T-helper 22 cell (primary cell): ENCODE results near the gene CYP27C1.
"Not testable (repeated sequence)": the region's sequence is repeated elsewhere in the genome, so short reads cannot be mapped to it uniquely, and the experiment has no call there.

Source experiments
- DNase-seq: peaks from one replicate; pipeline ENCODE4 v3.0.0-alpha.2; 2020; ENCODE audit warnings: low read depth

CYP27C1 gene

GRCh38 chr2:127170452-127171197 is 49.5 kb downstream of the CYP27C1 start:
- no peak for DNase-seq

- no peak for DNase-seq
Measured at GRCh38 chr2:127170021-127170420, 50.1 kb downstream of the CYP27C1 start.

GRCh38 chr2:127169066-127169660 is 50.9 kb downstream of the CYP27C1 start:
- no peak for DNase-seq

- no peak for DNase-seq
Measured at GRCh38 chr2:127166231-127166860, 53.8 kb downstream of the CYP27C1 start.

GRCh38 chr2:127165539-127165935 is 54.6 kb downstream of the CYP27C1 start:
- no peak for DNase-seq

- DNase-seq = no peak
Measured at GRCh38 chr2:127164761-127165538, 55.1 kb downstream of the CYP27C1 start.

GRCh38 chr2:127163921-127164320 is 56.2 kb downstream of the CYP27C1 start:
- DNase-seq = no peak

- DNase-seq = not testable (repeated sequence)
Measured at GRCh38 chr2:127163090-127163406, 57.1 kb downstream of the CYP27C1 start.

- no peak for DNase-seq
Measured at GRCh38 chr2:127162261-127163089, 57.6 kb downstream of the CYP27C1 start.

GRCh38 chr2:127161176-127162136 is 58.6 kb downstream of the CYP27C1 start:
- no peak for DNase-seq

- DNase-seq = no peak
Measured at GRCh38 chr2:127160676-127161075, 59.4 kb downstream of the CYP27C1 start.

- no peak for DNase-seq
Measured at GRCh38 chr2:127159543-127159942, 60.6 kb downstream of the CYP27C1 start.

GRCh38 chr2:127158614-127159290 is 61.3 kb downstream of the CYP27C1 start:
- DNase-seq = no peak

GRCh38 chr2:127157651-127158485 is 62.2 kb downstream of the CYP27C1 start:
- DNase-seq = no peak

- no peak for DNase-seq
Measured at GRCh38 chr2:127157114-127157513, 63.0 kb downstream of the CYP27C1 start.

- no peak for DNase-seq
Measured at GRCh38 chr2:127155947-127156346, 64.2 kb downstream of the CYP27C1 start.

- DNase-seq = no peak
Measured at GRCh38 chr2:127155028-127155581, 65.0 kb downstream of the CYP27C1 start.

- no peak for DNase-seq
Measured at GRCh38 chr2:127154396-127154795, 65.7 kb downstream of the CYP27C1 start.

GRCh38 chr2:127153691-127154158 is 66.4 kb downstream of the CYP27C1 start:
- no peak for DNase-seq
